ENCODE measurements around the gene DCPS.
A peak's percentile ranks its signal among the peaks of the same experiment; 100 is the strongest.
"Not testable (repeated sequence)": the region's sequence is repeated elsewhere in the genome, so short reads cannot be mapped to it uniquely, and the experiment has no call there.

DCPS gene

GRCh38 chr11:126293726-126294125, 10.1 kb upstream of the DCPS start:
- DNase-seq: no peak

GRCh38 chr11:126297004-126297403, 6.9 kb upstream of the DCPS start:
- no peak for DNase-seq

- DNase-seq: no peak
These were observed 706 bp downstream of the DCPS start for GRCh38 chr11:126304457-126305075.

GRCh38 chr11:126305699-126306098, 1.8 kb downstream of the DCPS start:
- no peak for DNase-seq

- DNase-seq: peak; percentile 48
These were observed 3.8 kb downstream of the DCPS start for GRCh38 chr11:126307706-126308105.

GRCh38 chr11:126308271-126308671, 4.4 kb downstream of the DCPS start:
- DNase-seq: no peak

- DNase-seq: not testable (repeated sequence)
These were observed 4.9 kb downstream of the DCPS start for GRCh38 chr11:126308771-126309170.

- DNase-seq: peak; percentile 75
These were observed 6.5 kb downstream of the DCPS start for GRCh38 chr11:126310200-126310991.

- DNase-seq: no peak
These were observed 7.1 kb downstream of the DCPS start for GRCh38 chr11:126310992-126311310.

- peak; percentile 38 for DNase-seq
These were observed 7.8 kb downstream of the DCPS start for GRCh38 chr11:126311401-126312291.

- DNase-seq: no peak
These were observed 9.1 kb downstream of the DCPS start for GRCh38 chr11:126312961-126313360.

- no peak for DNase-seq
These were observed 10.0 kb downstream of the DCPS start for GRCh38 chr11:126313826-126314225.

GRCh38 chr11:126317432-126317755, 13.5 kb downstream of the DCPS start:
- DNase-seq: no peak

GRCh38 chr11:126317756-126318573, 14.1 kb downstream of the DCPS start:
- peak; percentile 47 for DNase-seq

- DNase-seq: peak; percentile 85
These were observed 14.9 kb downstream of the DCPS start for GRCh38 chr11:126318574-126319373.

GRCh38 chr11:126319374-126319740, 15.5 kb downstream of the DCPS start:
- no peak for DNase-seq

- no peak for DNase-seq
These were observed 19.1 kb downstream of the DCPS start for GRCh38 chr11:126322996-126323395.

- no peak for DNase-seq
These were observed 23.6 kb downstream of the DCPS start for GRCh38 chr11:126327281-126328000.

GRCh38 chr11:126328001-126328390, 24.1 kb downstream of the DCPS start:
- no peak for DNase-seq

GRCh38 chr11:126328444-126328843, 24.6 kb downstream of the DCPS start:
- no peak for DNase-seq

- DNase-seq: no peak
These were observed 25.2 kb downstream of the DCPS start for GRCh38 chr11:126328938-126329643.
